ENCODE data around the gene SLC25A30. TPM values are rescaled to one million over a fixed set of nuclear protein-coding genes. Genes with fewer than 3 reads are reported as not detected.
"Not testable (repeated sequence)": the region's sequence is repeated elsewhere in the genome, so short reads cannot be mapped to it uniquely, and the experiment has no call there.

SLC25A30 gene
- total RNA-seq, 1 donor from 2014 or later, result 6.8 TPM

DNA sequence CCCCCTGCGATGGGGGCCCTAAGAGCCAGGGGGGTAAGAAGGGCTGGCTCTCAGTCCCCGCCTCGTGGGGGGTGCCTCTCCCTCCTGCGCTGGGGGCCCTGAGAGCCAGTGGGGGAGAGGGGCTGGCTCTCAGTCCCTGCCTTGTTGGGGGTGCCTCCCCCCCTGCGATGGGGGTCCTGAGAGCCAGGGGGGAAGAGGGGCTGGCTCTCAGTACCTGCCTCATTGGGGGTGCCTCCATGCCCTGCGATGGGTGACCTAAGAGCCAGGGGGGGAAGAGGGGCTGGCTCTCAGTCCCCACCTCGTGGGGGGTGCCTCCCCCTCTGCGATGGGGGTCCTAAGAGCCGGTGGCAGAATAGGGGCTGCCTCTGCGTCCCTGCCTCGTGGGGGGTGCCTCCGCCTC is 40.9 kb downstream of the SLC25A30 start:
- not testable (repeated sequence) for H3K27me3 ChIP-seq; H3K4me3 ChIP-seq; H3K27me3 Mint-ChIP-seq (ENCODE audit: insufficient read depth, low read depth); H3K27ac ChIP-seq; H3K9me3 Mint-ChIP-seq; H4K20me1 ChIP-seq (ENCODE audit: low read depth); H3K9me3 ChIP-seq (ENCODE audit: low read depth); H3K9ac ChIP-seq; DNase-seq (ENCODE audit: low spot score); H3K4me2 ChIP-seq; H3K27ac Mint-ChIP-seq; H3K36me3 Mint-ChIP-seq; H3K4me3 Mint-ChIP-seq; H3K79me2 ChIP-seq (ENCODE audit: low read depth); H2AFZ ChIP-seq (replicated peaks); H3F3A ChIP-seq (ENCODE audit: low read depth); H3K36me3 ChIP-seq
- peaks cover 12% of the 10 kb centered on the region for H3K4me1 Mint-ChIP-seq
- peaks cover 13% of the 10 kb centered on the region for H3K4me1 ChIP-seq

DNA sequence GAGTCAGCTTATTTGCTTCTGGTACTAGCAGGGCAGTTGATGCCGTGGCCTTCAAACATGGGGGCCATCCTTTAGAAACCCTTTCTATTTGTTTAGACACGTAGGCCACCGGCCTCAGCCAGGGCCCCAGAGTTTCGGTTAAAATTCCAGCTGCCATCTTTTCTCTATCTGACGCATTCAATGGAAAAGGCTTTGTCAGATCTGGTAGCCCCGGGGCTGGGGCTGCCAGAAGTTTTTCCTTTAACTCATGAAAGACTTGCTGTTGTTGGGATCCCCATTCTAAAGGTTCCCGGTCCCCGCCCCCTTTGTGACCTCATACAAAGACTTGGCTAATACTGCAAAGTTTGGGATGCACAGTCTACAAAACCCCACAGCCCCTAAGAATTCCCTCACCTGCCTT is 41.5 kb downstream of the SLC25A30 start:
- H3K4me2 ChIP-seq; H3K9me3 ChIP-seq (ENCODE audit: low read depth); H3F3A ChIP-seq (ENCODE audit: low read depth); H3K4me3 ChIP-seq; H3K4me3 Mint-ChIP-seq; H3K27ac Mint-ChIP-seq; H3K9ac ChIP-seq; H3K9me3 Mint-ChIP-seq; H3K36me3 Mint-ChIP-seq; H3K79me2 ChIP-seq (ENCODE audit: low read depth); H3K27ac ChIP-seq; H3K27me3 ChIP-seq; H3K27me3 Mint-ChIP-seq (ENCODE audit: insufficient read depth, low read depth); H2AFZ ChIP-seq (replicated peaks); H3K36me3 ChIP-seq; H4K20me1 ChIP-seq (ENCODE audit: low read depth); DNase-seq (ENCODE audit: low spot score): not testable (repeated sequence)
- peaks cover 13% of the 10 kb centered on the region for H3K4me1 ChIP-seq
- peaks cover 17% of the 10 kb centered on the region for H3K4me1 Mint-ChIP-seq

DNA sequence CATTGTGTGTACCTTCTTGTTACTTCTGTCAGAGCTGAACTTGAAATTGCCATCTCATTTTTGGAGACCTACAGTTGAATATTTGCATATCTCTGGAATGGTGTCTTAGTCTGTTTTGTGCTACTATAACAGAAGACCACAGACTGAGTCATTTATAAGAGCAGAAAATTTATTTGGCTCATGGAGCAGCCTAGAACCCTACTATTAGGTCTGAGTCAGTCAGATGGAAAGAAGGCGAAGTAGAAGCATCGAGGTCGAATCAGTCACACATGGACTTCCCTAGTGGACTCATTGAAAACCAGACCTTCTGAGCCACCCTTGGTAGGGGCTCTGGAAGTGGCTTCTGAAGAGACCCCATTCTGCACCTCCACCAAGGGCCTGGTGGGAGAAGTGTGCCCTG is 43.3 kb downstream of the SLC25A30 start:
- Histone ChIP-seq H4K20me1 (ENCODE audit: low read depth) (no peaks in the 10 kb centered on the region), H2AFZ (replicated peaks) (no peak overlapping the region), H3K27ac (no peak overlapping the region), H3K27me3 (no peaks in the 10 kb centered on the region), H3K4me1 (peaks cover 13% of the 10 kb centered on the region), H3K9ac (no peak overlapping the region), H3K36me3 (no peaks in the 10 kb centered on the region), H3K4me3 (no peak overlapping the region), H3K9me3 (ENCODE audit: low read depth) (no peaks in the 10 kb centered on the region), H3F3A (ENCODE audit: low read depth) (peaks cover 5% of the 10 kb centered on the region), H3K4me2 (no peak overlapping the region), H3K79me2 (ENCODE audit: low read depth) (no peaks in the 10 kb centered on the region)
- Mint-ChIP-seq H3K9me3 (no peaks in the 10 kb centered on the region), H3K27me3 (ENCODE audit: insufficient read depth, low read depth) (peaks cover 4% of the 10 kb centered on the region), H3K36me3 (peaks cover 11% of the 10 kb centered on the region), H3K4me3 (no peak overlapping the region), H3K4me1 (peaks cover 21% of the 10 kb centered on the region), H3K27ac (no peak overlapping the region)
- DNase-seq (ENCODE audit: low spot score), result no peak
- TF ChIP-seq EZH2 (IDR thresholded peaks at IDR 0.05) (no peak), EZH2phosphoT487 (IDR thresholded peaks at IDR 0.05) (no peak)
- TF ChIP-seq, protein P1, sequence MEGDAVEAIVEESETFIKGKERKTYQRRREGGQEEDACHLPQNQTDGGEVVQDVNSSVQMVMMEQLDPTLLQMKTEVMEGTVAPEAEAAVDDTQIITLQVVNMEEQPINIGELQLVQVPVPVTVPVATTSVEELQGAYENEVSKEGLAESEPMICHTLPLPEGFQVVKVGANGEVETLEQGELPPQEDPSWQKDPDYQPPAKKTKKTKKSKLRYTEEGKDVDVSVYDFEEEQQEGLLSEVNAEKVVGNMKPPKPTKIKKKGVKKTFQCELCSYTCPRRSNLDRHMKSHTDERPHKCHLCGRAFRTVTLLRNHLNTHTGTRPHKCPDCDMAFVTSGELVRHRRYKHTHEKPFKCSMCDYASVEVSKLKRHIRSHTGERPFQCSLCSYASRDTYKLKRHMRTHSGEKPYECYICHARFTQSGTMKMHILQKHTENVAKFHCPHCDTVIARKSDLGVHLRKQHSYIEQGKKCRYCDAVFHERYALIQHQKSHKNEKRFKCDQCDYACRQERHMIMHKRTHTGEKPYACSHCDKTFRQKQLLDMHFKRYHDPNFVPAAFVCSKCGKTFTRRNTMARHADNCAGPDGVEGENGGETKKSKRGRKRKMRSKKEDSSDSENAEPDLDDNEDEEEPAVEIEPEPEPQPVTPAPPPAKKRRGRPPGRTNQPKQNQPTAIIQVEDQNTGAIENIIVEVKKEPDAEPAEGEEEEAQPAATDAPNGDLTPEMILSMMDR (IDR thresholded peaks at IDR 0.05), result no peak

DNA sequence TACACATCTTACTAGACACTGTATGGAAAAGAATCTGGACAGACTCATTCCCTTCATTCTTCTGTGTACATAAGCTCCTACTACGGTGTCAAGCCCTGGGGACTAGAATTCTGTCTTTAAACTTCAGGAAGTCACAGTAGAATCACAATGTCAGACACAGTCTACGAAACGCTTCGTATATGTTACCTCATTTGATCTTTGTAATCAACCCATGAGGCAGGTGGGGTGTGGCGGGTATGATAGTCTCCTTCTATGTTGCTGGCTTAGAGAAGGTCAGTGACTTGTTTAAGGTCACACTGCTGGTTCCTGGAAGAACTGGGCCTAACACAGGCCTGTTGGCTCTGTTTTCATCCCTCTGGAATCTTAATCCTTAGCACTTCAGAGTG is 45.0 kb downstream of the SLC25A30 start:
- Histone ChIP-seq H4K20me1 (ENCODE audit: low read depth) (no peaks in the 10 kb centered on the region), H3K27me3 (no peaks in the 10 kb centered on the region), H3K4me2 (no peak overlapping the region), H3K36me3 (no peaks in the 10 kb centered on the region), H3K9me3 (ENCODE audit: low read depth) (no peaks in the 10 kb centered on the region), H3K27ac (no peak overlapping the region), H3K4me3 (no peak overlapping the region), H3K9ac (no peak overlapping the region), H3F3A (ENCODE audit: low read depth) (peaks cover 5% of the 10 kb centered on the region), H2AFZ (replicated peaks) (no peak overlapping the region), H3K4me1 (peaks cover 13% of the 10 kb centered on the region), H3K79me2 (ENCODE audit: low read depth) (no peaks in the 10 kb centered on the region)
- peaks cover 21% of the 10 kb centered on the region for H3K4me1 Mint-ChIP-seq
- TF ChIP-seq EZH2phosphoT487 (IDR thresholded peaks at IDR 0.05) (no peak), EZH2 (IDR thresholded peaks at IDR 0.05) (no peak)
- TF ChIP-seq, protein P1 (IDR thresholded peaks at IDR 0.05), result no peak
- no peak overlapping the region for H3K4me3 Mint-ChIP-seq
- H3K36me3 Mint-ChIP-seq, result peaks cover 12% of the 10 kb centered on the region
- no peak overlapping the region for H3K27ac Mint-ChIP-seq
- DNase-seq (ENCODE audit: low spot score), result no peak
- no peaks in the 10 kb centered on the region for H3K9me3 Mint-ChIP-seq
- H3K27me3 Mint-ChIP-seq (ENCODE audit: insufficient read depth, low read depth), result peaks cover 4% of the 10 kb centered on the region
